Esophagus (tissue), 2 donors: Measurements from ENCODE around the gene MRPL23. TPM values are rescaled to one million over a fixed set of nuclear protein-coding genes. Genes with fewer than 3 reads are reported as not detected.
A peak's percentile ranks its signal among the peaks of the same experiment; 100 is the strongest.

Experiments used
- H3K27ac ChIP-seq, 2 donors: one replicate each; pipeline ENCODE4 v1.5.1; 2013; ENCODE audit warnings: low read depth in 2 of 2, mild to moderate bottlenecking in 2 of 2, inconsistent platforms in 1 of 2, low read length in 1 of 2, moderate library complexity in 1 of 2
- H3K27me3 ChIP-seq, 2 donors: one replicate each; pipeline ENCODE4 v1.6.1; 2013; ENCODE audit warnings: low read length in 2 of 2, control low read depth in 1 of 2, mild to moderate bottlenecking in 1 of 2; ENCODE audit not compliant: insufficient read depth in 2 of 2, control insufficient read depth in 1 of 2
- H3K36me3 ChIP-seq, 2 donors: one replicate each; pipeline ENCODE4 v1.6.1; 2013; ENCODE audit warnings: low read length in 1 of 2; ENCODE audit not compliant: control insufficient read depth in 2 of 2, insufficient read depth in 2 of 2
- H3K4me1 ChIP-seq, 2 donors: one replicate each; pipeline ENCODE4 v1.6.1; 2013; ENCODE audit warnings: low read length in 1 of 2; ENCODE audit not compliant: control insufficient read depth in 2 of 2, insufficient read depth in 2 of 2
- H3K4me3 ChIP-seq, 2 donors: one replicate each; pipeline ENCODE4 v1.5.1; 2013; ENCODE audit warnings: low read length in 2 of 2, mild to moderate bottlenecking in 2 of 2, low read depth in 1 of 2, moderate library complexity in 1 of 2
- H3K9me3 ChIP-seq, 2 donors: one replicate each; pipeline ENCODE4 v1.6.1; 2013; ENCODE audit warnings: mild to moderate bottlenecking in 2 of 2, low read depth in 1 of 2, low read length in 1 of 2, moderate library complexity in 1 of 2; ENCODE audit not compliant: control insufficient read depth in 2 of 2, insufficient read depth in 1 of 2
- WGBS, 2 donors: extraction: QIAGEN DNeasy Blood & Tissue Kit; methylation state at CpG; one replicate each; pipeline ENCODE4 v1.1.7; 2013; 5-methylcytosine and 5-hydroxymethylcytosine counted together
- polyA plus RNA-seq, 2 donors: library from polyadenylated mRNA; stranded (reverse); fragments of 200-250 nt; gene quantifications; one replicate each; pipeline ENCODE4 v1.2.3, GENCODE V29; 2013
- donor health status: healthy with polysubstance abuse.
- donor health status: Bipolar disorder and iron deficiency.

Gene MRPL23
- polyA plus RNA-seq, 2 donors, result 95.5 to 163 TPM

- Histone ChIP-seq H3K9me3 (no peaks in the 10 kb centered on the region), H3K27me3 (no peaks in the 10 kb centered on the region), H3K4me1 (peaks cover 4 to 24% of the 10 kb centered on the region in 2 donors), H3K27ac (no peak overlapping the region), H3K4me3 (no peak overlapping the region), H3K36me3 (no peaks in the 10 kb centered on the region)
- 53 to 59% methylated on average over 18 of the region's 18 CpGs for WGBS, 2 donors
Observed at GRCh38 chr11:1921574-1922141, 25.5 kb upstream of the MRPL23 start.

DNA sequence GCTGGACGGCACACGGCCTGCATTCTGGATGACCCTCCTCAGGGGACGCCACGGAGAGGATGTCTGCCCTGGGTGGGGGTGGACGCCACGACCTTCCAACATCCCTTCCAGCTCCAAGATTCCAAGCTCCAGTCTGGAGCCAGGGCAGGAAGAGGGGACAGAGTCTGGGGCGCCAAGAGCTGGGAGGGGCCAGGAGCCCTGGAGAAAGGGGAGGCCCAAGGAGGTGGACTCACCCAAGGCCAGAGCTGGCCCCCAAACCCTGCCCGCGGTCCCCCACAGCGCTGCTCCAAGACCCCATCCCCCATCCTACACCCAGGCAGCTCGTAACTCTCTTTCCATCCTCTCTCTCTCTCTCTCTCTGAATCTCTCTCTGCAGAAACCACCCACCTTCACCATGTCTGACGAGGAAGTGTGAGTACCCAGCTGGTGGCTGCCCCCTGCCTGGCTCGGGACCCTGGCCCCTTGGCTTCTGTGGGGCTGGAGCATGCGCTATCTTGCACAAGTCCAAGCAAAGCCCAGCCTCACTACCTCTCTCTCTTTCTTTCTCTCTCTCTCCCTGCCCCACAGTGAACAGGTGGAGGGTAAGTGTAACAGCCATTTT, 24.6 kb upstream of the MRPL23 start:
- Histone ChIP-seq H3K9me3 (no peaks in the 10 kb centered on the region), H3K4me1 (peaks cover 9 to 33% of the 10 kb centered on the region in 2 donors), H3K4me3 (no peak overlapping the region), H3K27me3 (no peaks in the 10 kb centered on the region), H3K27ac (no peak overlapping the region), H3K36me3 (no peaks in the 10 kb centered on the region)
- 69 to 75% methylated on average over 14 of the region's 14 CpGs for WGBS, 2 donors

DNA sequence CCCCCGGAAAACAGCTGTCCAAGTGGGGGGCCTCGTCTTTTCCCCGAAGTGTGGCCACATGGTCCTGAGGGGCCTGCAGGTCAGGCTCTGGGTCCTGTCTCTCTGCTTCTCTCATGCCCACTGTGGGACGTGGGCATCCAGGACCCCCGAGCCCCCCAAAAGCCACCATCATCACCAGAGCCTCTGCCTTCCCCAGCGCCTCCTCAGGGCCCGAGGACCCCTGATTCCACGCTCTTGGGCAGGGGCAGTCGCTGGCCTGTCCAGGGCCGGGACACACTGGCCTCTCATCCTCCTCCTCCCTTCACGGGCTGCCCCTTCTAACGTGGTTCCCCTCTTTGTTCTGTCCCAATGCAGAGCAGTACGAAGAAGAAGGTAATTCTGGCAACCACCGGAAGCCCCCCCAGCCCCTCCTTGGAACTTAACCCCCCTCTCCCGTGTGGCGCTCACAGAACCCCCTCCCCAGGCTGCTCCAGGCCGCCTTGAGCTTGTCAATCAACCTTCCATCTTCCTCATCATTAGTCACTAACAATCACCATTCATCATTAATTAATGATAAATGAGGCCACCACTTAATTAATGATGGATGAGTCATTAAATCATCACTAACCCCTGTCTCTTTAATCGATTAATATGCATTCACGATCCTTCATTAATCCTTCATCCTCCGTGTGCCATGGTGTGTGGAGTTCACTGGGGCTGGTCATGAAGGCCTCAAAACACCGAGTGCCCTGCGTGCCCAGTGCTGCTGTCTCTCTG, 23.8 kb upstream of the MRPL23 start:
- no peaks in the 10 kb centered on the region for H3K36me3 ChIP-seq
- H3K27ac ChIP-seq, result no peak overlapping the region
- no peaks in the 10 kb centered on the region for H3K27me3 ChIP-seq
- no peak overlapping the region for H3K4me3 ChIP-seq
- no peaks in the 10 kb centered on the region for H3K9me3 ChIP-seq
- 81 to 85% methylated on average over 22 of the region's 22 CpGs for WGBS, 2 donors
- peaks cover 10 to 37% of the 10 kb centered on the region in 2 donors for H3K4me1 ChIP-seq

GRCh38 chr11:1924181-1924580, 23.0 kb upstream of the MRPL23 start:
- no peaks in the 10 kb centered on the region for H3K36me3 ChIP-seq
- peaks cover 10 to 37% of the 10 kb centered on the region in 2 donors for H3K4me1 ChIP-seq
- H3K27ac ChIP-seq, result peak overlapping the region in 1 of 2 donors; percentile 42
- no peaks in the 10 kb centered on the region for H3K9me3 ChIP-seq
- no peak overlapping the region for H3K4me3 ChIP-seq
- H3K27me3 ChIP-seq, result no peaks in the 10 kb centered on the region
- 50 to 55% methylated on average over 17 of the region's 17 CpGs for WGBS, 2 donors

DNA sequence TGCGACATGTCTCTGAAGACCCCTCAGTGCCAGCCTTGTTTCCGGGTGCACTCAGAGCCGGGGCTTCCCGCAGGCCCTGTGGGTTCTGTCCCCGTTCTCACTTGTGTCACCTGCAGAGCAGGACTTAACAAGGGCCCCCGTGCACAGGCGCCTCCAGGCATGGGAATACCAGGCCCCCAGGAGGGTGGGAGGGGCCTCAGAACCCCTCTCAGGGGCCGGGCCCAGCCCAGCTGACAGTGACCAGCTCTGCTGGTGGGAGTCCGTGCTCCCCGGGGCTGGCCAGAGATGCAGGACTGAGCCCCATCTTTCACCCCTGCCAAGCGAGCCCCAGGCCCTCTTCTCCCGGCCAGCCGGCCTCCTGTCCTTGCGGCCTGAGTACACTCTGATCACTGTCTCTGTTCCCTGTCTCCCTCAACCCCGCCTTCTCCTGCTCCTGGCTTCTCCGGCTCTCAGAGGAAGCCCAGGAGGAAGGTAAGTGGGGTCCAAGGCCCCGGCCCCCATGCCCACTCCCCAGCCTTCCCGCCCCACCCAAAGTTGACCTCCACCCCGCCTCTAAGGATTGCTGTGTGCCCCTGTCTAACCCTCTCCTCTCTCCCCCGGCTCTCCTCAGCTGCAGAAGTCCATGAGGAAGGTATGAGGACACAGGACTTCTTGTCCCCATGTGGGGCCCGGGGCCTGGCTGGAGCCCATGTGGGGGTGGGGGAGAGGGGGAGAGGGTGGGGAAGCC, 22.3 kb upstream of the MRPL23 start:
- H3K36me3 ChIP-seq, result no peaks in the 10 kb centered on the region
- 75 to 76% methylated on average over 21 of the region's 21 CpGs for WGBS, 2 donors
- H3K27ac ChIP-seq, result peak overlapping the region in 1 of 2 donors; percentile 42
- peaks cover 10 to 37% of the 10 kb centered on the region in 2 donors for H3K4me1 ChIP-seq
- H3K9me3 ChIP-seq, result no peaks in the 10 kb centered on the region
- H3K27me3 ChIP-seq, result no peaks in the 10 kb centered on the region
- no peak overlapping the region for H3K4me3 ChIP-seq

GRCh38 chr11:1925373-1926155, 21.6 kb upstream of the MRPL23 start:
- Histone ChIP-seq H3K27me3 (no peaks in the 10 kb centered on the region), H3K36me3 (no peaks in the 10 kb centered on the region), H3K4me1 (peaks cover 10 to 37% of the 10 kb centered on the region in 2 donors), H3K9me3 (no peaks in the 10 kb centered on the region), H3K27ac (no peak overlapping the region), H3K4me3 (no peak overlapping the region)
- WGBS, 2 donors, result 91 to 93% methylated on average over 17 to 23 of the region's 23 CpGs

- Histone ChIP-seq H3K27ac (no peak overlapping the region), H3K36me3 (no peaks in the 10 kb centered on the region), H3K4me3 (no peak overlapping the region), H3K9me3 (no peaks in the 10 kb centered on the region), H3K4me1 (peaks cover 10 to 30% of the 10 kb centered on the region in 2 donors), H3K27me3 (no peaks in the 10 kb centered on the region)
- 85 to 91% methylated on average over 39 to 41 of the region's 41 CpGs for WGBS, 2 donors
Observed at GRCh38 chr11:1926156-1927025, 20.7 kb upstream of the MRPL23 start.

DNA sequence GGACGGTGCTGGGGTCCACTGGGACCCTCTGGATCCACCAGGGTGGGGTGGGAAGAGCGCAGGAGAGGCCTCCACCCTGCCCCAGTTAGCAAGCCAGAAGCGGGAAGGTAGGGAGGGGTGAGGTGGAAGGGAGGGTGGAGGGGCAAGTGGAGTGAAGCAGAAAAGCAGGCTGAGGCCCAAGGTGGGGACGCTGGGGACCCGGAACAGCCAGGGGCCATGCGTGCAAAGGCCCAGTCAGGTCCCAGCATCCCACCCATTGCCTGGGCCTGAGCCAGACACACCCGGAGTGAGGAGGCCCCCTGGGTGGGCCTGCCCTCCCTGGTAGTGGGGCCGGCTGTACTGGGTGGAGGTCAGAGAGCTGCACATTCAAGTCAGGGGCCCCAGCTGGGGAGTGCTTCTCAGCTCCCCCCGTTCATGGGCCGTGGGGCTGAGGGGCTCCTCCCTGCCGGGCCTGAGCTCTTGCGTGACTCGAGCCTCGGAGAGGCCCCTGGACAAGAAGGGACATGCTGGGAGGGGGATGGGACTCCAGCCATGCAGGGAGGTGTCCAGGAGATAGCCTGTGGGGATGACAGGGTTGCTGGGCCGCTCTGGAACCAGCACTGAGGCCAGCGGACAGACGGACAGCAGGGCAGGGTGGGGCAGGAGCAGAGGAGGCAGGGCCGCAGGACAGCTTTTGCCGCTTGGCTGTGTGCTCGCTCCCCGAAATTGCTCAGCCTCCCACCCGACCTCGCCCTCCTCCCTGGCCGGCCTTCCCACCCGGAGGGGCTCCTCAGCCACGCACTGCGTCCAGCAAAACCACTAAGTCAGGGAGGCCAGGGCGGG, 19.9 kb upstream of the MRPL23 start:
- H3K27ac ChIP-seq, result no peak overlapping the region
- H3K9me3 ChIP-seq, result no peaks in the 10 kb centered on the region
- peaks cover 10 to 30% of the 10 kb centered on the region in 2 donors for H3K4me1 ChIP-seq
- 52 to 66% methylated on average over 26 to 28 of the region's 28 CpGs for WGBS, 2 donors
- H3K4me3 ChIP-seq, result no peak overlapping the region
- H3K27me3 ChIP-seq, result no peaks in the 10 kb centered on the region
- no peaks in the 10 kb centered on the region for H3K36me3 ChIP-seq
